GM18519 (cell line): ENCODE measurements around the gene RFXAP.

Experiments used
- ATAC-seq: cut with Tn5 transposase; IDR thresholded peaks from one replicate; pipeline ENCODE4 v1.9.1; 2021; ENCODE audit warnings: mild to moderate bottlenecking, moderate library complexity; ENCODE audit not compliant: unreplicated experiment, low FRiP score

RFXAP gene

DNA sequence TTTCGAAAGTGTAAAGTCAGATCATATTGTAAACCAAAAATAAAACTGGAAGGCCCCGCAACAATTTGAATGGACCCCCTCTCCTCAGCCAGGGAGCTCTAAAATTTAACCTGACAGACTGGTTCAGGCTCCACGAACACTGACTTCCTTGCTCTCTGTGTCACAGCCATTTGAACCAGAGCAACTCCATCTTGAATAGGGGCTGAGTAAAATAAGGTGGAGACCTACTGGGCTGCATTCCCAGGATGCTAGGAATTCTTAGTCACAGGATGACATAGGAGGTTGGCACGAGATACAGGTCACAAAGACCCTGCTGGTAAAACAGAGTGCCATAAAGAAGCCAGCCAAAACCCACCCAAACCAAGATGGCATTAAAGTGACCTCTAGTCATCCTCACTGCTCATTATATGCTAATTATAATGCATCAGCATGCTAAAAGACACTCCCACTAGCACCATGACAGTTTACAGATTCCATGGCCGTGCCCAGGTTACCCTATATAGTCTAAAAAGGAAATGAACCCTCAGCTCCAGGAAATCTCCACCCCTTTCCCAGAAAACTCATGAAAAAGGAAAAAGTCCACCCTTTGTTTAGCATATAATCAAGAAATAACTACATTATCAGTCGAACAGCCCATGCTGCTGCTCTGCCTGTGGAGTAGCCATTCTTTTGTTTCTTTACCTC is 43.1 kb downstream of the RFXAP start:
- ATAC-seq, result no peak

DNA sequence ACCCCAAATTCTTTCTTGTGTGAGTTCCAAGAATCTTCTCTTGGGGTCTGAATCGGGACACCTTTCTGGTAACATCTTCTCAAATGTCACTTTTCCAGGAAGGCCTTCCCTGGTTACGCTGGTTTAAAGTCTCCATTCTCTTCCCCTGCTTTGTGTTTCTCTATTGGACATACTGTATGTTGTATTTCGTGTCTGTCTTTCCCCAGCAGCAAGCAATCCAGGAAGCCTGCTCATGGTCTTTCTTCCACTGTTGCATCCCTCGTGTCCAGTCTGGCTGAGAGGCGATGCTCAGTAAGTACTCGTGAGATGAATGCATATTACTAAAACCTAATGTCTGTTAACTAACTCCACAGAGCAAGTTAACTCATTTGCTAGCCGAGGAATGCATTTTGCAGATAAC is 43.7 kb downstream of the RFXAP start:
- ATAC-seq, result no peak

DNA sequence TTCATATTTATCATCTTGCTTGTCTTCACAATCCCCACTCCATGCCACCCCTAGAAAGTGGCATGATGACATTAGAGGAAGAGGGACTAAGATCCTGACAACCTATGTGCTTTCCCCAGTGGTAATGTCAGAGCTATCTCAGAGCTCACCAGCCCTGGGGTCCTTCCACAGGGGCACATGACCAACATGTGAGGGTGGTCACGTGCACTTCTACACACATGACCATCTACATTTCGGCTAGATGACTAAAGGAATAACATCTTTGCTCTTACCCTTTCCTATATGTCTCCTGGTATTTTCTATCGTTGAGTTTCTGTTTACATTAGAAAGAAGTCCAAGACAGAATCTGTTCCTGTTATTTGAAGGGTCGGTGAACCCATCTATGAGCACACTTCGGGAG is 46.2 kb downstream of the RFXAP start:
- no peak for ATAC-seq

DNA sequence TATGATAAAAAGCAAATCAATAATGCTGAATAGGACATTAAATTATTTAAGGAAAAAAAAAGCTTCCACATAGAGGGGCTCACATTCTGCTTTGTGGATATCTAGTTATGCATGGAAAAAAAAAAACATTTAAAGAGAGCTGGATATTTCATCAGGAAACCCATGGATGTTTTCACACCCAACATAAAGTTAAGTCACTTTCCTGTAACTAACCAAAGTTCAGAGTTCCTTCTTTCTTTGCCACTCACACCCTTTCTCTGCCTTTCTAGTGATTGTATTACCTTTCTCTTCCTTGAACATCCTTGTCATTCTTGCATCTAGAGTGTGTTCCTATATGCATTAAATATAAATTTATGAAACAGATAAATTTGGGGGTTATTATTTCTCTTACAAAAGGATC is 47.2 kb downstream of the RFXAP start:
- no peak for ATAC-seq

DNA sequence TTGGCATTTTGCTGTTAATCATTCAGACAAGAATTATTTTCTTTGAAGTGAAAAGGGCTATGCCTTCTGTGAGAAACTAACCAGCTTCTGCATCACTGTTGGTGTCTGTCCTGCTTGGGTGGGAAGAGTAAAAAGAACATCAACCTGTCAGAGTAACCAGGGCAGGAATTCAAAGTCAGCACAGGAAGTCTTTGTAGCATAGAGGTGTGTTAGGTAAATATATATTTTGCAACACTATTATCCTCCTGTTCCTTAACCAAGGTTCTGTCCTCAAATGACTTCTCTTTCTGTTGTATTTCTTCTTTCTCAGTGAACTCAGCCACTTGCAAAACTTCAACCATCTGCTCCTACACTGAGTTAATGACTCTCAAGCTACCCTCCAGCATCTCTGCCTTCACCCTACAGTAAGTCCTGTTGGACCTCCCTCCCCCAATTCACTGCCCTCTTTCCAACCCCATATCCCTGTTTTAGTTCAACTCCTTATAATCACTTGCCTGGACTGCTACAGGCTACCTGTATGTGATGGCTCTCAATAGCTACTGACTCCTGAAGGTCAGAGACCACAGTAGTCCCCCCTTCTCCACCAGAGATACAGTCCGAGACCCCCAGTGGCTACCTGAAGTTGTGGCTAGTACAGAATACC is 51.1 kb downstream of the RFXAP start:
- ATAC-seq, result no peak

DNA sequence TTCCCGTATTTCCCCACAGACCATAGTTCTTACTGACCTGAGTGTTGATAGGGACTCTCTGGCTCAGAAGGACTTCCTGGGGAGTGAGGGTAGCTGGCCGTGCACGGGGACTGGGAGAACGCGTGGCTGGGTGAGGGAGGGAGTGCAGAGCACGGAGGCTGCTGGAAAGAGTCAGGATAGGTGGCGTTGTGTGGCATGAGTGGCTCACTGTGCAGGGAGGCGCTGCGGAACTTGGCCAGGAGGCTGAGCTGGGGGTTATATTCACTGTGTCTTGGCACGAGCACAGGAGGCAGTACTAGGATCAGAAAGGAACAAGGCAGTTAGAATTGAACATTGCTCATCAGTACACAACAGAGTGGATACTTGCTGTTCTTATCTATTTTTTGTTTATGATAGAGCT is 53.6 kb downstream of the RFXAP start:
- no peak for ATAC-seq

DNA sequence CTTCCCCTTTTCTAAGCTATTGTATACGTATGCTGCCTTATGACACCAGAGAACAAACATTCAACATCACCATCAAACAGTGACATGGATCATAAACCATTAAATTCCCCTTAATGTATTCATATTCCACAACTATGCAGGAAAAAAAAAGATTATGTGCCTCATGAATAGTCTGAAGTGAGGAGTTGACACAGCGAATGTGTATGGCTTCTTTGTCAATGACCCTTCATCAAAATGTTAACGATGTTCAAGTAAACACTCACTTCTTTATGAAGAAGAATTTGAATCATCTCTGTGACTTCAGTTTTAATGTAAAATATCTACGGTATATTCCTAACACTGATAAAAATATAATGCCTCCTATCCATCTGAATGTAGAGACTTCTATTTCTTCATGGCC is 56.4 kb downstream of the RFXAP start:
- no peak for ATAC-seq

DNA sequence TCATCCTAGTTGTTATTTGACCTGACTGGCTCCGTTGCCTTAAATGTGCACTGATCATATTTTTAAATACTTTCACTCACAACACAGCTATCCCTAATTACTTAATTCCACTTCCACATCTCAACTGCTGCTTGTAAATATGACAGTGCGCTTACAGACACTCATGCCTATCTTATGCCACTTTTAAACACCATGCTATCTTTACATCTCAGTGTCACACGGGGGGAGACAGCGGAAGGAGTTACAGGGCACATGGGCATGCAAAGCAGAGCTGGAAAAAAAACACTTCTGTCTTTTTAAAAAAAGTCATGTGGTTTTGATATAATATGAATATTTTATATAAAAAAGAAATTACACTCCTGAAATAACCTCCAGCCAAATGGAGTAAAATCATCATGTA is 56.9 kb downstream of the RFXAP start:
- ATAC-seq, result no peak
